ENCODE measurements around the gene XXYLT1.
"Not testable (repeated sequence)": the region's sequence is repeated elsewhere in the genome, so short reads cannot be mapped to it uniquely, and the experiment has no call there.

The XXYLT1 gene

DNA sequence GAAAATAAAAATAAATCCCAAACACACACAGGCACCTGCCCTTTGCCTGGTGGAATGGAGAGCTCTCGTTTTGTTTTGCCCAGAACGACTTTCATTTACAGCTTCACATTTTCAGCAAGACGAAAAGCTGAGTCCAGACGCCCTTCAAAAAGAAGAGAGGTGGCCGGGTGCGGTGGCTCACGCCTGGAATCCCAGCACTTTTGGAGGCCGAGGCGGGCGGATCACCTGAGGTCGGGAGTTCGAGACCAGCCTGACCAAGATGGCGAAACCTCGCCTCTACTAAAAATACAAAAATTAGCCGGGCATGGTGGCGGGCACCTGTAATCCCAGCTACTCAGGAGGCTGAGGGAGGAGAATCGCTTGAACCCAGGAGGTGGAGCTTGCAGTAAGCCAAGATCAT lies 163.9 kb downstream of the XXYLT1 start:
- DNase-seq: not testable (repeated sequence)

DNA sequence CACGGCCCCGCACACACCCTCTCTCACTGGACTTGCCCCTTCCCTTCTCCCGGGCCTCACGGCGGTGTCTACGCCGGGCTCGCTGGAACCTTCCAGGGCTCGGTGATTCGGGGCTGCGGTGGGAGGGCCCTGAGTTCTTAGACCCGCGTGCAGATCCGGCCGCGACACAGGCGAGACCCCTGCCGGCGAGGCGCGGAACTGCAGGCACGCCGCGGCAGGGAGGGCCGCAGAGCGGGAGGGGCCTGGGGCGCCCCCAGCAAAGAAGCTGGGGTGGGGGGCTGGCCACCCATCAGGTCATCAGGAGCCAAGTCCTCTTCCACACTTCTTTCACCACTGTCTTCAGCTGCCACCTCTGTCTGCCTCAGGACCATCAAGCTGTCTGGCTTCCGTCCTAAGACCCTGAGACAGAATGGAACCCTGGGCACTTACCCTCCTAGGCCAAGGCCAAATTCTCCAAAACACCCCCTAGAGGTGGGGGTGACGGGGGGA lies 164.5 kb downstream of the XXYLT1 start:
- peak; percentile 29 to 69 for DNase-seq

DNA sequence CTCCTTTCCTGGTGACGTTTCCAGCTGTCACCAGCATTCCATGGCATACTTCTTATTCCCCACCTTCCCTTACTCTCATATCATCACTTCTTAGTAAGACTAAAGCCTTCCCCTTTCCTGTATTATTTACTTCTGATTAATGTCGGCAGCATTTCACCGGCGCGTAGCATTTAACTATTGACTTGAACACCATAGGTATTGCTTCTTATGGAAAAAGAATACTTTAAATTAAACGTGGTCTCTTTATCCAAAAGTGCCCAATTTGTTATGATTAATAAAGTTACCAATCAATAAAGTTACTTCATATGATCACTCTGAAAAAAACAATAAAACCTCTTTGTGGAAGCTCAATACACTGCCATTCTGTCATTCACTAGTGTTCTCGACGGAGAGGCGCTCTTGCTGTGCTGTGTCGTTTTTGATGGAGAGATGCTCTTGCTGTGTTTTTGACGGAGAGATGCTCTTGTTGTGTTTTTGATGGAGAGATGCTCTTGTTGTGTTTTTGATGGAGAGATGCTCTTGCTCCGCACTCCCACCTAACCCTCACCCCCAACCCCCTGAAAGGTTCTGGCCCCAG lies 165.0 kb downstream of the XXYLT1 start:
- no peak for DNase-seq

DNA sequence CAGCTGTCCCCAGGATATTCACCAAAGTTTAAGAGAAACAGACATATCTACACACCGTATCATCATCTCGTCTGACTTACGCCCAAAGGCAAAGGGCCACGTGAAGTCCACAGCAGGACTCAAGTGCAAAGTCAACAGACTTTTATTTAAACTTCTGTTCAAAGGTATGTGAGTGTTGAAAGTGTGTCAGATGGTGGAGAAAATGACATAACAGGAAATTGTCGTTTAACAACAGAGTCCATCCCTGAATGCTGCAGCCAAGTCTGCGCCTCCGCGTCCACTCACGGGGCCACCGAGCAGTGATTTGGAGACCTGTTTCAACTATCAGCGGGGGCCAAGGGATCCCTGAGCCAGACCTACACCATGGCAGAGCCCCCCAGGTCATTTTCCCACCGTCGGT lies 165.6 kb downstream of the XXYLT1 start:
- no peak for DNase-seq

DNA sequence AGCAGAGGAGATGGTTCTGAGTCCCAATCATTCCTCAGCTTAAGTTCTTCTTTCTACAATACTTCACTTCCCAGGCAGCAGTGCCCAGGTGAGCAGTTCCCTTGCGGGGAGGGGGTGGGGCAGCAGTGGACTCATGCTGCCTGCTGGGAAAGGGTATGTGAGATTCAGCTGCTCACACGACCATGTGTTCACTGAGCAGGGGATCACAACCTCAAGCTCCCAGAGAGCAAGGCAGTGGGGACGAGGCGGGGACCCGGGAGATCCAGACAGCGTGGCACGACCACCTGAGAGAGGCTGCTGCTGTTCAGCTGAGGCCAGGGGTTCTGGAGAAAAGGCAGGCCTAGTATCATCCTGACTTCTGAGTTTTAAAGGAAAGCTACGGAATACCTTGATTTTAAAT lies 166.6 kb downstream of the XXYLT1 start:
- no peak for DNase-seq

DNA sequence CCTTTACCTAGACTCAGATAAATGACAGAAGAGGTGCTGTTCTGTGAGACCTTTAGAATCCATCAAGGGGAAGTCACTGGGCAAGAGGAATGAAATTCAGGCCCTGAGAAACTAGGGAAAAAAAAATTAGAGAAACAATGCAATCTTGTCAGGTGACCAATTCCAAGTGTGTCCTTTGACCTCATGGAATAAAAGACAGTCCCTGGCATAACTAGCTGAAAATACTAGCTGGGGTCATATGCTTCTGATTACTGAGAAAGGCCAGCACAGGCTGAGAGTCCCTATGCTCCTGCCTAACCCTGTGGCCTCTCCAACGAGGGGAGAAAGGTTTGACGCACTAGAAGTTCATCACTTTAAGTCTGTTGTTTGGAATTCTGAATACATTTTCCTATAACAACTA lies 167.3 kb downstream of the XXYLT1 start:
- DNase-seq: no peak

DNA sequence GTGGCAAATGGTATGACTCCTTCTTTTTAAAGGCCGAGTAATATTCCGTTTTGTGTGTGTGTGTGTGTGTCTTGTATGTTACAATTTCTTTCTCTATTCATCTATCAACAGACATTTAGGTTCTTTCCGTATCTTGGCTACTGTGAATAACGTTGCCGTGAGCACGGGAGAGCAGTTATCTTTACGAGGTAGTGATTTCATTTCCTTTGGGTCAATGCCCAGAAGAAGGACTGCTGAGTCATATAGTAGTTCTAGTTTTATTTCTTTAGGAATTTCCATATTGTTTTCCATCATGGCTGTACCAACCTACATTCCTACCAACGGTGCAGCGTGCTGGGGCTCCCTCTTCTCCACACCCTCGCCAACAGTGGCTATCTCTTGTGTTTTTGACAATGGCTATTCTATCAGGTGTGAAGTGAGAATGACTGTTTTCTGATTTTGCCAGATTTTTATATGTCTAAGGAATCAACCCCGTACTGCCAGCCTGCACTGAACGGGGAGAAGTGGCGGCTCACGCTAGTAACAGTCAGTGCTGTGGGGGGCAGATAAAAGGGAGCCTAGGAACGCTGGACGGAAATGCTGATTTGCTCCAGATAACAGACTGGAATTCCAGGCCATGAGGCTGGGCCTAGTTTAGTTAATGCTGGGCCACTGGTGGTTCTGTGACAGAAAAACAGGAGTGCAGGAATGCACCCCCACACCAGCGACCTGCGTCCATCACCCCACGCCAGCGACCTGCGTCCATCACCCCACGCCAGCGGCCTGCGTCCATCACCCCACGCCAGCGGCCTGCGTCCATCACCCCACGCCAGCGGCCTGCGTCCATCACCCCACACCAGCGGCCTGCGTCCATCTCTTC lies 168.1 kb downstream of the XXYLT1 start:
- peak in 1 of 2 experiments; percentile 29 for DNase-seq

DNA sequence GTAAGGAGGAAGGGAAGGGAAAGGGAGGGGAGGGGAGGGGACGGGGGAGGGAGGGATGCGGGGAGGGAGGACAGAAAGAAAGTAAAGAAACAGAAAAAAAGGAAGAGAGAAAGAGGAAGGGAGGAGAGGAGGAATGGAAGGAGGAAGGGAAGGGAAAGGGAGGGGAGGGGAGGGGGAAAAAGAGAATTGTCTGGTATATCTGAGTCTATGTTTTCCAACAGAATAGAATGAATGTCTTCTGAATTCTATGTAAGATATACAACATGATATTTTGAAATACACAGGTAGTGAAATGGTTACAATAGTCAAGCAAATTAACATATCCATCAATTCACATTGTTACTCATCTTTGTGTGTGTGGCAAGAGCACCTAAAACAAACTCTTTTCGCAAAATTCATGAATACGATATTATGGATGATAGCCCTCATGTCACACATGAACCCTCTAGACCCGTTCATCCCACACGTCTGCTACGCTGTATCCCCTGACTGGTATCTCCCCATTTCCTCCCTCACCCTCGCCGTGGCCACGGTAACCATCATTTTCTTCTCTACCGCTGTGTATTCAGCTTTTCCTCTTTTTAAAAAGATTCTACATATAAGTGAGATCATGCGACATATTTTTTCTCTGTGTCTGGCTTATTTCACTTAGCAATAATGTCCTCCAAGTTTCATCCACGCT lies 168.9 kb downstream of the XXYLT1 start:
- no peak for DNase-seq

DNA sequence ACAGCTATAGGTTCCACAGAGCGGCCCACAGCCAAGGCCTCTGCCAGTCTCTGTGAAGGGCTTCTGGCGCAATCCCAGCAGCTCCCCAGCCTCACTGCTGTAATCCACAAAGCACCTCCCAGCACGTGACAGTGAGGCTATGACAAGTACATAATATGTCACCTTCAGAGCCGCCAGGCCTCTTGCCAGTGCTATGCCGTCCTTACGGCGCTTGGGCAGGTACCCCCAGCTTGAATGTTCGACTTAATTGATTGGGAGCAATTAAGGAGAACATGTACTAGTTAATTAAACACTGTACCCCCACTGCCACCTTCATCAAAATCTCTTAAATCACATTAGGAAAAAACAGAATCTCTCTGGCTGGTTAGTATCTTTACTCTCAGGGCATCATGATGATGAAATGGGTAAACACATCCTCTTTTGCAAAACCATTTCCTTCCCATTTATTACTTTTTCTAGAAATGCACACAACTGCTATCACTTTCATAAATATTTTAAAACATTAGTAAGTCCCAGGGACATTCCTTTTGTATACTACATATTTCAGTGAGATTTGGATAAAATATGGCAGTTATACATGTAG lies 169.9 kb downstream of the XXYLT1 start:
- peak in 1 of 2 experiments; percentile 45 for DNase-seq

DNA sequence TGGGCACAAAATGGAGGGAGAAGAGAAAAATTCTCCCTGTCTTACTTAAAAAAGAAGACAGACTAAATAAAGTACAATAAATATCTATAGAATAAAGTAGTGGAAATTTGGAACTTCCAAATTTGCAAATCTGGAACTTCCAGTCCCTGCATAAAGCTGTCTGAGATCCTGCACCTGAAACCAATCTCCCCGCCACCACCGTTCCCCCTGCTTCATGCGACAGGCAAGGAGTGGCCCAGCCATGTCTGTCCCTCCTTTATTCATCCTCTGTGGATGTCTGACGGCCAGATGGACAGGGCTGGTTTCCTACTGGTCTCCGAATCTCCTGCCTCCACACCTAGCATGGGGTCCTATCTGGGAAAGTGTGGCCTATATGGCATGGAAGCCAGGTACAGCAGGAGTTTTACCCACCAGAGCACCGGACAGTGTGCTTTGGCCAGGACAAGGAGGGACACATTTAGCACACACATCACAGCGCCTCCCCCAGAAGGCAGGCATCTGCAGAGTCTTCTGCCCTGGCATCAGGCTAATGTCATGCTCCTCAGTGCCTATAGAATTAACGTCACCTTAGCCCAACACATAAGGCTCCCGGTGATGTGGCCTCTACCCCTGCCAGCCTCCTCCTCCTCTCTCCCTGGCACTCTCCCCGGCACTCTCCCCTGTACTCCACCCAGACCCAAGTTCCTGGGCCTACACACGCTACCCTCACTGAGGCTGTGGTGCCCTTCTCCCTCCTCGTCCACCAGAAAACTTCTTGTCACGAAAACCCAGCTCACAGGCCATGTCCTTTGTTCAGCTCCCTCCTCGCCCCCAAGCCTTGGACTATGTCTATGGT lies 170.8 kb downstream of the XXYLT1 start:
- no peak for DNase-seq

DNA sequence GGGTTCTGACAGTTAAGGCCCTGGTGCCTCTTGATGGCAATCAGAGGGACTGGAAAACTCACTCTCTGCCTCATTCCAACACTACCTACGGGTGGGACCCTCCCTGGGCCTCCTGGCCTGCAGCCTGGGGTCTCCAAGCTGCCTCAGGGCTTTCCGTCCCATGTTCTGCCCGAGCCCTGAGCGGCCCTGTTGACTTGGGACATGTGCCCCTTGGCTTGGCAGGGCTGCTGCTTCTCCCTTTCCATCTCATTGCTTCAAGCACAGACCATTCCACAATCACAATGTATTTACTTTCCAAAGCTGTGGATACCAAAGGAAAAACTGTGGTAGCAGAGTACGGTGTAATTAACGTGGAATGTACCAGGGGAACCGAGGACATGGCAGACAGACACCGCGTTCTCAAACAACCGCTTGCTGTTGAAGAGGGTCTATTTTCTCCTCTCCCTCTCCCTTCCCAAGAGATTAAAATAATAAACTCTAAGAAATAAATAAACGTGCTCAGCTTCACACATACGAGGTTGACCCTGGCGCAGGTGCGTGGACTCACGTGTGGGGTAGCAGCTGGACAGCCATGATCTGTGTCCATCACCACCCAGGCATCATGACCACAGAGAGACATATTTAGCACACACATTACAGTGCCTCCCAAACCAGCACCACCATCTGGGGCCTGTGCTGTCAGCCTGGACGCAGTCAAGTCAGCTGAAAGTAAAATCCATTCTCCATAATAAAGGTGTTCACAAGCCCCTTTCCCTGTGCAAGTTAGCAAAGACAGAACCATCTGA lies 172.0 kb downstream of the XXYLT1 start:
- DNase-seq: no peak

DNA sequence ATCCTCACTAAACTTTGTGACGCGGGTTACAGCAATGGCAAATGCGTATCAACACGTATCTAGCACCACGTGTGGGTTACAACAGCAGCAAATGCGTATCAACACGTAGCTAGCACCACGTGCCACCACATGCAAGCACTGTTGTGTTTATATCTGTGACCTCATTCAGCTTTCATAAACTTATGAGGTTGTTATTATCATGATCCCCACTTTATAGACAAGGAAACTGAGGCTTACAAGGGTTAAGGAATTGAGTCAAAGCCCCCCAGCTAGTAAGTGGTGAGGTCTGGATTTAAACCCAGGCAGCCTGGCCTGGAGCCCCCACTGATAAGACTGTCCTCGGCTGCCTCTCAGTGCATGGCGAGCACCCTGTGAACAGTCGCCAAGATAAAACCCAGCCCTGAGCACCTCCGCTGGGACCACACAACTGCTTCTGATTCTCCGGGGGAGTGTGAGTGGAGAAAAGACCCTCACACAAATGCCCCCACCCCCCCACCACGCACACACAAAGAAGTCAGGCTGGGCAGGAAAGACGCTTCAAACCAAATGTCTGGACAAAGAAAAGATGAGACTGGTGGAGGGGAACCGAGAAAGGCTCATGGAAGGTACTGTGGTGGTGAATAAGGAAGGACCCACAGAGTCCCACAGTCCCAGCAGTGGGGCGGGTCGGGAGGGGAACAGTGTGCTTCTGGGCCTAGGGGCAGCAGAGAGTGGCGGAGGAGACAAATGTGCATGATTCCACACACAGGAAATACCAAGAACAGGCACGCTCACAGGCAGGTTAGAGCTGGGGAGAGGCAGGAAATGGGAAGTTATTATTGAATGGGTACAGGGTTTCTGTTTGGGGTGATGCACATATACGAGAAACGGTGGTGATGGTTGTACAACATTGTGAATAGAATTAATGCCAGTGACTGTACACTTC lies 173.4 kb downstream of the XXYLT1 start:
- DNase-seq: no peak

DNA sequence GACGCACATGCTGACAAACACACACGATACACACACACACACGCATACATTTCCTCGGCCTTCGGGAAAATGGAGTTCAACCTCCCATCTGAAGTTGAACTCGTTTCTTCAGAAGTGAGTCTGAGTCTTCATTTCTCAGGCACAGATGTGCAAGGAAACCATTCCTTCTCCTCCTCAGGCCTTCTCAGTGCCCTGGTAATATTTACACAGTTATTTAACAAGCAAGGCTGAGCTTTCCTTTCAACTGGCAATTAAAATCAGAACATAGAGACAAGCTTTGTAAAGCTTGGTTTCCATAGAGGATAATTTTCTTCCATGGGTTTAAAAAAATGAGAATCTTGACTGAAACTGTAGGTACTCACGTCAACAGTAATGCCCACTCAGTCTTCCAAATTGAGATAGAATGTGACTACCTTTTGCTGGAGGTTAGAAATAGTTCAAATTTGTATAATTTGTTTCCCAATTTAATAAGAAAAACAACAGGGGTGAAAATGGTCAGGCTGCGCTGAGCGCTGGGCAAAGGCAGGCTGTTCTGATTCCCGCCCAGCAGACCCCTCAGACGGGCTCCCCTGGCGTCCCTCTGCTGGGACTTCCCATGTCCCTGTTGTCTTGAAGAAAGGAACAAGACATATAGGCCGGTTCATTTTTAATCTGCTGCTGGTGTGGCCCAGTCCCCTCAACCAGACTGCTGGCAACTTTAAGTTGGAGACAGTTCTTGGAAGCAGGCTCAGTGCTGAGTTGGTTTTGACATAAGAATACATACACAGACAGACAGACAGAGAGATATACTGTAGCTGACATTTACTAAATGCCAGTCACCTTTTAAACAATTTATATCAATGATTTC lies 174.3 kb downstream of the XXYLT1 start:
- no peak for DNase-seq

DNA sequence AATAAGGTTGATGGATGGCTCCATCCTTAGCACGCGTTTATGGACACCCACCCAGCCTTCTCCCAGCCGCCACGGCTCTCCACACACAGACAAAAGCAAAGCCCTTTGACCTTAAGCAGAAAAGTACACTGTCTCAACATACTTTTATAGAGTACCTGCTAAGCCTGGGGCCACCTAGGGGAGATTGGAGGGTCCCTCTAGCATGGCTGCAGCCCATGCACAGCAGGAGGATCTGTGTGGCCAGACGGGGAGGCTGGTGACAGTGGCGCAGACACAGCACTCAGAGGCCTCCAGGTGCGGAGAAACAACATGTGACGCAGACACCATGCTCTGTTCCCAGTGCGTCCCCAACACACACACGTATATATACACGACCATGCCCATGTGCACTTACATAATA lies 174.9 kb downstream of the XXYLT1 start:
- no peak for DNase-seq

DNA sequence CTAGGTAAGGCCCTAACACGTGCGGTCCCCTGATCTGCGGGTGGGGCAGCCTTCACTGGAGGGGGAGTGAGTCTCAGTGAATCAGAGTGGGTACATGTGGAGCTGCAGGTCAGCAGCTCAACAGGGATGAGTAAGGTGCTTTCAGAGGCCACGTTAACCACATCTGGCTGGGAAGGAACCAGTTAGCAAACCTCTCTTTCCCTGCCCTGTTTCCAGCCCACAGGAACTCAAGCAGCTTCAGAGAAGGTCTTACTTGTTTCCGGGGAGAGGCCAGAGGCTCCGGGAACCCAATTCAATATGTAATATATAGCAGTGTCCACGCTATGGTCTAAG lies 175.3 kb downstream of the XXYLT1 start:
- no peak for DNase-seq

DNA sequence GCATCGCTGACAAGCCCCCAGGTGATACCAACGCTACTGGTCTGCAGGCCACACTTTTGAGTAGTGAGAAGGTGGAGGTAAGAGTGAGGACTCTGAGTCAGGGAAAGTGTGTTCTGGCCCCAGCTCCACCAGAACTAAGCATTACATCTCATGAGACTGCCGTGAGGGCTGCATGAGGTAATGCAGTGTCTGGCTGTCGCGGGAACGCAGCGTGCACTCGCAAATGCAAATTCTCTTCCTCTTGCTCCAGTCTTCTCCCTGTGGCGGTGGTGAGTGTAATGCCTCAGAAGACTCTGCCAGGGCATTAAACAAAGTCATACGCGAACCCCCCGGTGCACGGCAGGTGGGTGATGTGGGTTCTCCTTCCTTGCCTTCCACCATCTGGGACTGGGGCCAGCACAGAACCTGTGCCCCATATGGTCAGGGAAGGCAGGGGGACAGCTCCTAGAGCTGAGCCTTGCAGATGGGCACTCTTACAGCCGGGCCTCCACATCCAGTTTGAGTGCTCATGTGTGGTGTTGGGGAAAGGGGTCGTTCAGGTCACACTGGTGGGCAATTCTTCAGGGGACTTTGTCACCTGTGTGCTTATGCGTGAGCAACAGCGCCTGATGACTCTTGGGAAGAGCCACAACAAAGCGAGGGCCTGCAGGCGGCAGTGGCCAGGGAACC lies 175.8 kb downstream of the XXYLT1 start:
- DNase-seq: no peak

DNA sequence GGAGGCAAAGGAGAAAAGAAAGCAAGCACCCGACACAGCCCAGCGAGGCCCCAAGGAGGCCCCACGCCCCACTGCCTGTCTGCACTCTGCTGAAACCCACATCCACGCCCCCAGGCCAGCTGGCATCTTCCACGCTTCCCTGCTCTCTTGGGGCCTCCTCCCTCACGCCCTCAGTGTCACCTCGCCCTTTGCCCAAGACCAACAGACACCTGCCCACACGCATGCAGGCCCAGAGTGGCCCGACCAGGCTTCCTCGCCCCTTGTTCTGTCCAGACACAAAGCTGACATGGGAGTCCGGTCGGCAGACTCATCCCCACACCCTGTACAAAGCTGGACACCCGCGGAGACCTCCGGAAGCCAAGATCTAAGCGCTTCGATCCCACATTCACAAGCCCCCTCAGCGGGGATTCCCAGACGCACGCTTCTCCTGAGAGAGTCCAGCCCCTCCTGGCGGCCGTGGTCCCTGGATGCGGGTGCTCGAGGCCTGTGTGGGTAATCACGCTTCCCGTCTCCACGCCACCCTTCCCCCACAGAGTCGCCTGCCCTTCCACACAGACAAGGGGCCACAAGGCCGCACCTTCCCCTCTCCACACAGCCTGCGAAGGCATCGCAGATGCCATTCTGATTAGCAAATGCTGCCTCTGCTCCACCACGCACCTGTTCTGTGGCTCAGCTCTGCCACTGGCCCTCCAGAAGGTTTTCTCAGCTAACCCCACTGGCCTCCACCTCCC lies 176.6 kb downstream of the XXYLT1 start:
- no peak for DNase-seq

DNA sequence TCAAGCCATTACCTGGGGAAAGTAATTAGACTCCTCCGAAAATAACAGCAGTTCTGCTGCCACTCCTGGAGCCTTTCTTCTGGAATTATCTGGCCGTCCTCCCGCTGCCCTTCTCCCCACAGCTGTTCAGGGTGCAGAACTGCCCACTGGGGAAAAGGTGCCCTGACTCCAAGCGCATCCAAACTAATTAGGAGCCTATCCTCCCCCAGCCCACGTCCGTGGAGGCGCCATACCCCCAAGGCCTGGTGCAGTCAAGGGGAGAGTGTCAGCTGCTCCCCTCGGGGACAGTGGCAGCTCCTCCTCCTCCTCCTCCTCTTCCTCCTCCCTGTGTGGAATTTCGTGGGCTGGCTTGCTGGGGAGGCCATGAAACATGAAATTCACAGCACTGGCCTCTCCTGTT lies 177.2 kb downstream of the XXYLT1 start:
- DNase-seq: no peak

Data from NCI-H446 (cell line).